ENCODE data around the gene KYNU. TPM values are rescaled to one million over a fixed set of nuclear protein-coding genes. Genes with fewer than 3 reads are reported as not detected.
"Not testable (repeated sequence)": the region's sequence is repeated elsewhere in the genome, so short reads cannot be mapped to it uniquely, and the experiment has no call there.

KYNU gene
- total RNA-seq, 2 donors from 2014 or later = 0.61 to 2.3 TPM

DNA sequence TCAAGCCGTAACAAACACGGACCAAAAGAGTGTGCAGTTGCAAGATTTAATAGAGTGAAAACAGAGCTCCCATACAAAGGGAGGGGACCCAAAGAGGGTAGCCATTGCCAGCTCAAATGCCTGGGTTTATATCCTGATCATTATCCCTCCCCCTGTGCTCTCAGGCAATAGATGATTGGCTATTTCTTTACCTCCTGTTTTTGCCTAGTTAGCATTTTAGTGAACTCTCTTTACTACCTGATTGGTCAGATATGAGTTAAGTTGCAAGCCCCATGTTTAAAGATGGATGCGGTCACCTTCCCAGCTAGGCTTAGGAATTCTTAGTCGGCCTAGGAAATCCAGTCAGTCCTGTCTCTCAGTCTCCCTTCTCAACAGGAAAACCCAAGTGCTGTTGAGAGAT is 22.9 kb downstream of the KYNU start:
- DNase-seq; ATAC-seq; intact Hi-C loops (cut with DNase I, micrococcal nuclease): not testable (repeated sequence)

DNA sequence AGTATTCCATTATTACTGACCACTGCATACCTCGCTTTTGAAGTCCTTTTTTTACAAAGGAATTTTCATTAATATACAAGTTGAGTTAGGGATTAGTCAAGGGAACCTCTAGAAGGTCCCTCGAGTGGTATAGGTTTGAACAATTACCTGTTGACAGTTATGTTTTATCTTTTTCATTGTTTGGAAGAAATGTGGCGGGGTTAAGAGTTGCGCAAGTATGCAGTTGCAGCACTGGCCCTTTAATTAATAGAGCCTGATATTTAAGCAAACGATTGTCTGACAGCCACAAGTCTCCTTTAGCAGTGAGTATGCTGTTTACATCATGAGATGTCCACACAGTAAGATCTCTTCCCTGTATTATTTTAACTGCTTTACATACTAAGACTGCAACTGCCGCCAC is 24.3 kb downstream of the KYNU start:
- DNase-seq (no peak), ATAC-seq (no peak)
- intact Hi-C loops (cut with DNase I, micrococcal nuclease) = no loop called here

- ATAC-seq; DNase-seq; intact Hi-C loops (cut with DNase I, micrococcal nuclease): not testable (repeated sequence)
Measured at GRCh38 chr2:142903726-142904125, 26.3 kb downstream of the KYNU start.

DNA sequence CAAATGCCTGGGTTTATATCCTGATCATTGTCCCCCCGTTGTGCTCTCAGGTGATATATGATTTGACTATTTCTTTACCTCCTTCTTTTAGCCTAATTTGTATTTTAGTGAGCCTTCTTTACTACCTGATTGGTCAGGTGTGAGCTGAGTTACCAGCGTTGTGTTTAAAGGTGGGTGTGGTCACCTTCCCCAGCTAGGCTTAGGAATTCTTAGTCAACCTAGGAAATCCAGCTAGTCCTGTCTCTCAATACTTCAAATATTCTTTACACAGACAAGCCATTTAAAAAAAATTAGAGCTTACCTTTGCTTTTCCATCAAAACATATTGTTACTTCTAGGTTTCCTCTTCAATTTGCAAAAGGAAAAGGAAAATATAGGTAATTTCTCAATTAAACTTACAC is 30.2 kb downstream of the KYNU start:
- intact Hi-C loops (cut with DNase I, micrococcal nuclease) = no loop called here
- no peak for ATAC-seq
- no peak for DNase-seq

DNA sequence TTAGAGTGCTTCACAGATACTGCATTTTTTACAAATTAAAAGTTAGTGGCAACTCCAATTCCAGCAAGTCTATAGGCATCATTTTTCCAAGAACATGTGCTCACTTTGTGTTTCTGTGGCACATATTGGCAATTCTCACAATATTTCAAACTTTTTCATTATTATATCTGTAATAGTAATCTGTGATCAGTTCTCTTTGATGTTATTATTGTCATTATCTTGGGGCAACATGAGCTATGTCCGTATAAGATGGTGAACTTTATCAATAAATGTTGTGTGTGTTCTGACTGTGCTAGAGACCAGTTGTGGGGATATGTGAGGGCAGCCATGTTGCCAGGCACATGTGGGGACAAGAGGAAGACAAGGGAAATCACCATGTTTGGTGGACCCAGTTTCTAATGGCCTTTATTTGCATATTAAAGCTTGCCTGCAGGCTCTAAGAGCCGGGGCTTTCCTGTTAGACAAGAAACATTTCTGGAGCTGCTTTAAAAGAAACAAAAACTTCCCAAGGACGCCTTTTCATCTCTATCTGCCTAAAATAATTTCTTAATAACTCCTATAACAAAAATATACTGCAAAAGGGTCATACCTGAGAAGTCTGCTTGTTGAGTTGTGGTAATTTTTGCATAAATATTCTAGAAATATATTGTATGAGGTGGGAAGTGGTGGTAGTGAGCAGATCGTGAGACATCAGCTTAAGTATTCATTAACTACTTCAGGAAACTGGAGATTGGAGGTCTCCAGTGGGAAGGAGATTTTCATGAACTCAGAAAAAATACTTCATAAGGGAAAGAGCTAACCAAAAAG is 37.2 kb downstream of the KYNU start:
- ATAC-seq = no peak
- no peak for DNase-seq
- intact Hi-C loops (cut with DNase I, micrococcal nuclease) = no loop called here

- DNase-seq (no peak), ATAC-seq (no peak)
- intact Hi-C loops (cut with DNase I, micrococcal nuclease) = no loop called here
Measured at GRCh38 chr2:142915502-142915901, 38.0 kb downstream of the KYNU start.

DNA sequence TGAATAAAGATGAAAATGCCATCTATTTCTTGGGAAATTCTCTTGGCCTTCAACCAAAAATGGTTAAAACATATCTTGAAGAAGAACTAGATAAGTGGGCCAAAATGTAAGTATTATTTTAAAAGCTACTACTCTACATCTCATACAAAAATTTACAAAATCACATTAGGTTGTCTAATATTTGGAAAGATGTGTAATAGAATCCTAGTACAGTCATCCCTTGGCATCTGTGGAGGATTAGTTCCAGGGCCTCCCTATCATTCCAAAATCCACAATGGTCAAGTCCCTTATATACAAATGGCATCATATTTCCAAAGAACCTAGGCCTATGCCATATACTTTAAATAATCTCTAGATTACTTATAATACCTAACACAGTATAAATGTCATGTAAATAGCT is 41.2 kb downstream of the KYNU start:
- ATAC-seq = no peak
- intact Hi-C loops (cut with DNase I, micrococcal nuclease) = no loop called here
- no peak for DNase-seq

DNA sequence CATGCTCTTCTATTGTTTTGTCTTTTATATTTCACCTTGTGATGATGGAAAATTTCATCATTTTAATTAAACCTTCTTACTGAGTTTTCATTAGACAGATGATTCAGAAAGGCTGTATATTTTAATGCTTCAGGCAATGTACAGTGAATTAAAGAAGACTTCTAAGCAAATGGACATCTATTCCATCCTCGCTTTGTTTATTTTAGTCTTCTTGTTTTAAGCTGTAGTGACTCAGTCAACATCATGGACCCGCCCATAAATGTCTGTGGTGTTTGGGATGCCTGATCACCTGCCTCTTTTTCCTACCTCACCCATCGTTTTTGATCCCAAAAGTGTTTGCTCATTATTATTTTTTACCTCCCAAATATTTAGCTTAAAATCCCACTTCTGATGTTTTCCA is 43.1 kb downstream of the KYNU start:
- intact Hi-C loops (cut with DNase I, micrococcal nuclease) = no loop called here
- no peak for DNase-seq
- ATAC-seq = no peak

- DNase-seq = no peak
- ATAC-seq = no peak
- intact Hi-C loops (cut with DNase I, micrococcal nuclease) = no loop called here
Measured at GRCh38 chr2:142926445-142926844, 49.0 kb downstream of the KYNU start.

GRCh38 chr2:142930835-142931398 is 53.5 kb downstream of the KYNU start:
- intact Hi-C loops (cut with DNase I, micrococcal nuclease) = no loop called here
- no peak for ATAC-seq

DNA sequence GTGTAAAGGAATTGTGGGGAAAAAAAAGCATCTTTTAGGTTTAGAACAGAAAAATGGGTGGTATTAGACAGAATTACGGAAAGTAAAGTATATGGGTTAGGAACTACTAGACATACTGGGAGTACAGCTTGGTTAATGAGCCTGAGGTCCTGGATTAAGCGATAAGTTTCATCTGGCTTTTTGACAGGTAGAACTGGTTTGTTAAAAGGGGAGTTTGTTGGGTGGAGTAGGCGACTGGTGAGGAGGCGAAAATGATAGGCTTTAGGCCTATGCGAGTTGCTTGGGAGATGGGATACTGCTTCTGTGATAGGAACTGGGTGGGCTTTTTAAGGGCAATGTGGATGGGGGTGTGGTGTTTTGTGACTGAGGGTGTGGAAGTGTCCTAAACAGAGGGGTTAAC is 56.5 kb downstream of the KYNU start:
- DNase-seq = no peak
- no peak for ATAC-seq
- intact Hi-C loops (cut with DNase I, micrococcal nuclease) = no loop called here

More at GRCh38 chr2:142930835-142931398, 53.5 kb downstream of the KYNU start:
- DNase-seq = no peak

- ATAC-seq = no peak
- intact Hi-C loops (cut with DNase I, micrococcal nuclease) = no loop called here
- no peak for DNase-seq
Measured at GRCh38 chr2:142935563-142936089, 58.2 kb downstream of the KYNU start.

DNA sequence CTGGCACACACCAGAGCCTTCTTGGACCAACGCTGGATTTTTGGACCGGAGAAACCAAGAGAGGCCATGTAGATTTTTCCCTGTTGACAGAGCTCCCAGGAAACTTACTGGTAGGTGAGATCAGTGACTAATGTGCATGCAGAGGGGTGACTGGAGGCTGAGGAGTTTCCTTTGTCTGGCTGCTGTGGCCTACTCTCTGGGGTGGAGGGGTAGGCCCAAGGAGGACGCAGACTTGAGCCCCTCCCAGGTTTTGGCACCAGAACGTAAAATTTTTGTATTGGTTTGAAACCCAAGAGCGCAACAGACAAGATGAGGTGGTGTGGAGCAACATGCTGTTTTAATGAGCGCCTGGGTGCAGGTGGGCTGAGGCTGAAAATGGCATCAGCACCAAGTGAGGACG is 59.2 kb downstream of the KYNU start:
- ATAC-seq (no peak), DNase-seq (no peak)
- intact Hi-C loops (cut with DNase I, micrococcal nuclease) = no loop called here

- DNase-seq (no peak), ATAC-seq (no peak)
- intact Hi-C loops (cut with DNase I, micrococcal nuclease) = no loop called here
Measured at GRCh38 chr2:142937347-142937746, 59.9 kb downstream of the KYNU start.

GRCh38 chr2:142938240-142938639 is 60.8 kb downstream of the KYNU start:
- ATAC-seq (no peak), DNase-seq (no peak)
- intact Hi-C loops (cut with DNase I, micrococcal nuclease) = no loop called here

GRCh38 chr2:142940606-142941223 is 63.3 kb downstream of the KYNU start:
- ATAC-seq (no peak), DNase-seq (no peak)
- intact Hi-C loops (cut with DNase I, micrococcal nuclease) = no loop called here

DNA sequence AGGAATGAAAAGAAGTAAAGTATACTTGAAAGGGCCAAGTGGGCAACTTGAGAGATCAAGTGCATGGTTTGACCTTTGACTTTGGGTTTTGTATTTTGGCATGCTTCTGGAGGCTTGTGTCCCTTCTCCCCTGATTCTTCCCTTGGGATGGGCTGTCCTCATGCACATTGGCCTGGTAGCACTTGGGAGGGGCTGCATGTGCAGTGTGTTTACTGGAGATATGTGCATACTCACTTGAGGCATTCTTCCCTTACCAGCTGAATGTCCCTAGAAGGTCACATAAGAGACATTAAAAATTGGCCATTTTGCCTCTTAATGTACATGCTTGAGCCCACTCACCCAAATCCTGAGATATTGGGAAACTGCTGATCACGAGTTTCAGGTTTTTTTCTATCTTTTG is 65.2 kb downstream of the KYNU start:
- intact Hi-C loops (cut with DNase I, micrococcal nuclease) = no loop called here
- DNase-seq (no peak), ATAC-seq (no peak)

DNA sequence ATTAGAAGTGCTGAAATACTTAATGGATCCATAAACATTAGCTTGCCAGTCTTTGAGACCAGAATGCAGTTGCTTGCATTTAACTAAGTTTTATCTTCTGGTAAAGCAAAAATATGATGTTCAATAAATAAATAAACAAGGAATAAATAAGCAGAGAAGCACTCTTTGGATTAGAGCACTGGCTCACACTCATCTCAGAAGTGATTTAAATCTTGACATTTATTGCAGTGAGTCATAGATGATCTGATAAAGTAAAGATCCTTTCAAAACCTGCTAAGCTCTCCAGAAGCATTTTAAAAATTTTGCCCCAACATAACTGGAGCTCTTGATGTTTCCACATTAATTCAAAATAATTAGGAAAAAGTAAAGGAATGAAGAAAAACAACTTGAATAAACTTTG is 66.8 kb downstream of the KYNU start:
- DNase-seq (no peak), ATAC-seq (no peak)
- intact Hi-C loops (cut with DNase I, micrococcal nuclease) = no loop called here

DNA sequence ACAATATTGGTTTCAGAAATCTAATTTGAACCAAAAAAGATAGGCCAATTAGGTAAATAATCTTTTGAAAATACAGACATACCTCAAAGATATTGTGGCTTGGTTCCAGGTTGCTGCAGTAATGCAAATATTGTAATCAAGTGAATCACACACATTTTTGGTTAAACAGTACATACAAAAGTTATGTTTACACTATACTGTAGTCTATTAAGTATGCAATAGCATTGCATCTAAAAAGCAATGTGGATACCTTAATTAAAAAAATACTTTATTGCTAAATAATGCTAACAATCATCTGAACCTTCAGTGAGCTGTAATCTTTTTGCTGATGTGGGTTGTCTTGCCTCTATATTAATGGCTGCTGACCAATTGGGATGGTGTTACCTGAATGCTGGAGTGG is 67.3 kb downstream of the KYNU start:
- DNase-seq (no peak), ATAC-seq (no peak)
- intact Hi-C loops (cut with DNase I, micrococcal nuclease) = no loop called here

- intact Hi-C loops (cut with DNase I, micrococcal nuclease) = no loop called here
- ATAC-seq (no peak), DNase-seq (no peak)
Measured at GRCh38 chr2:142946941-142947340, 69.5 kb downstream of the KYNU start.

All from left colon (tissue), 2 donors.